IPS DF 6.9 (cell line): ENCODE results near the gene PLEKHH3.
"Not testable (repeated sequence)": the region's sequence is repeated elsewhere in the genome, so short reads cannot be mapped to it uniquely, and the experiment has no call there.

ENCODE experiments used
- DNase-seq: peaks from one replicate; pipeline ENCODE4 v3.0.0-alpha.2; 2013; ENCODE audit warnings: low read depth, low spot score
- H3K27ac ChIP-seq: one replicate; pipeline ENCODE4 v1.5.1; 2013; ENCODE audit warnings: low read length, control low read depth
- H3K27me3 ChIP-seq: 2 replicates; pipeline ENCODE4 v1.6.1; 2013; ENCODE audit warnings: mild to moderate bottlenecking, low read length; ENCODE audit not compliant: control insufficient read depth, insufficient read depth
- H3K36me3 ChIP-seq: 2 replicates; pipeline ENCODE4 v1.6.1; 2013; ENCODE audit warnings: low read length; ENCODE audit not compliant: control insufficient read depth, insufficient read depth
- H3K4me1 ChIP-seq: 2 replicates; pipeline ENCODE4 v1.6.1; 2013; ENCODE audit warnings: low read length; ENCODE audit not compliant: control insufficient read depth, insufficient read depth
- H3K4me3 ChIP-seq: 2 replicates; pipeline ENCODE4 v1.5.1; 2013; ENCODE audit warnings: mild to moderate bottlenecking, low read length
- H3K9me3 ChIP-seq: 2 replicates; pipeline ENCODE4 v1.6.1; 2013; ENCODE audit warnings: low read length, inconsistent platforms; ENCODE audit not compliant: control insufficient read depth, insufficient read depth
- WGBS: extraction: QIAGEN DNeasy Blood & Tissue Kit; methylation state at CpG from one replicate; pipeline ENCODE4 v1.1.7; 2013; ENCODE audit warnings: mixed read lengths, missing lambda C conversion rate; ENCODE audit not compliant: insufficient read length, insufficient coverage; 5-methylcytosine and 5-hydroxymethylcytosine counted together

PLEKHH3 gene

DNA sequence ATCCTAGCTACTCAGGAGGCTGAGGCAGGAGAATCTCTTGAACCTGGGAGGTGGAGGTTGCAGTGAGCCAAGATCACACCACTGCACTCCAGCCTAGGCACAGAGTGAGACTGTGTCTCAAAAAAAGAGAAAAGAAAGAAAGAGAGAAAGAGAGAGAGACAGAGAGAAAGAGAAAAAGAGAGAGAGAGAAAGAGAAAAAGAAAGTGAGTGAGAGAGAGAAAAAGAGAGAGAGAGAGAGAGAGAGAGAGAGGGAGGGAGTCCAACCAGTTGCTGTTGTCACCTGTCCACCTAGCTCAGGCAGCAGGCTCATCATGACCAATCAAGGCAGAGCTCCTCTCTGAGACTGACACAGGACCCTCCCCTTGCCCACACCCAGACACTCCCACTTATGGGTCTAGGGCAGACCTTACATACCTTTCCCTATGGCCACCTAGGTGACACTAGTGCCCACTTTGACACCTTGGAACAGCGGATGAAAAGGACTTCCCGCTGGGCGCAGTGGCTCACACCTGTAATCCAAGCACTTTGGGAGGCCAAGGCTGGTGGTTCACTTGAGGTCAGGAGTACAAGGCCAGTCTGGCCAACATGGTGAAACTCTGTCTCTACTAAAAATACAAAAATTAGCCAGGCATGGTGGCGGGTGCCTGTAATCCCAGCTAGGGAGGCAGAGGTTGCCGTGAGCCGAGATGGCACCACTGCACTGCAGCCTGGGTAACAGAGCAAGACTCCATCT is 49.6 kb downstream of the PLEKHH3 start:
- DNase-seq, H3K27me3 ChIP-seq, H3K4me1 ChIP-seq, H3K9me3 ChIP-seq, H3K27ac ChIP-seq, H3K36me3 ChIP-seq, H3K4me3 ChIP-seq: not testable (repeated sequence)
- no CpG with 5 or more reads among the region's 6 CpGs for WGBS

DNA sequence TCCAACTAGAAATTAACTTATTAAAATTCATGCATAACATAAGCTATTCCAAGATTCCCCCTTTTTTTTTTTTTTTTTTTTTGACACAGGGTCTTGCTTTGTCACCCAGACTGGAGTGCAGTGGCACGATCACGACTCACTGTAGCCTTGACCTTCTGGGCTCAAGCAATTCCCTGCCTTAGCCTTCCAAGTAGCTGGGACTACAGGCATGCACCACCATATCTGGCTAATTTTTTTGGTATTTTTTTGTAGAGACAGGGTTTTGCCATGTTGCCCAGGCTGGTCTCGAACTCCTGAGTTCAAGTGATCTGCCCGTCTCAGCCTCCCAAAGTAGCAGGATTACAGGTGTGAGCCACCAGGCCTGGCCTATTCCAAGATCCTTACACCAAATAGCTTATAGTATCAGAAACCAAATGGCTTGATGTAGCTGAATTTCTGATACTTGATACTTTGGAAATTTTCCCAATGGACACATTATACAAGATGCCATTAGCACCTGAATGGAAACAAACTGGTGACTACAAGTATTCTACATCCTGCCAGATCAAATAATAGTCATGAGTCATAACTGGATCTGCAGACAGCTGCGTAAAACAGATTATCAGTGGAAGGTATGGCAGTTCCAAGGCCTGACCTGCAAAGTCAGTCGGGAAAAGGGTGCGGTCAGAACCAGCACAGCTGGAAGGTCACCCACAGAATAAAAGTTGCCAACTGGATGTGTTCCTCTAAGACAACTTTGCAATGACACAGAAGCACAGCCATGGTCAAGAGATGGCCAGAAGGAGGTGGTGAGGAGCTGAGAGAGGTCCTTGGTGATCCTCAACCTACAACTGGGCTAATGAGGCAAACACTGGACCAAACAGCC is 52.8 kb downstream of the PLEKHH3 start:
- WGBS: no CpG with 5 or more reads among the region's 7 CpGs
- Histone ChIP-seq H3K27me3 (no peaks in the 10 kb centered on the region), H3K36me3 (no peaks in the 10 kb centered on the region), H3K9me3 (no peaks in the 10 kb centered on the region), H3K4me3 (no peak overlapping the region), H3K27ac (no peak overlapping the region), H3K4me1 (no peaks in the 10 kb centered on the region)
- no peak for DNase-seq

DNA sequence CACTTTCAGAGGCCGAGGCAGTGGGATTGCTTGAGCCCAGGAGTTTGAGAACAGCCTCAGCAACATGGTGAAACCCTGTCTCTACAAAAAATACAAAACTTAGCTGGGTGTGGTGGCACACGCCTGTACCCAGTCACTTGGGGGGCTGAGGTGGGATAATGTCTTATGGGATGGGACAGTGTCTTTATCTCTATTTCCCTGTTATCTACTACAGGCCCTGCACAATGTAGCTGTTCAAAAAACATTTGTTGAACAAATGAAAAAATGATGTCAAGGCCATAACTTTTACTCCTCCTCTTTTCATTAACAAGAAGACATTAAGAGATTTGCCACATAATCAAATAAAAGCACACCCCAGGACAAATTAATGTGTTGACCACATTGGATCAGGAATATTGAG is 53.5 kb downstream of the PLEKHH3 start:
- WGBS: no CpG with 5 or more reads among the region's 2 CpGs

DNA sequence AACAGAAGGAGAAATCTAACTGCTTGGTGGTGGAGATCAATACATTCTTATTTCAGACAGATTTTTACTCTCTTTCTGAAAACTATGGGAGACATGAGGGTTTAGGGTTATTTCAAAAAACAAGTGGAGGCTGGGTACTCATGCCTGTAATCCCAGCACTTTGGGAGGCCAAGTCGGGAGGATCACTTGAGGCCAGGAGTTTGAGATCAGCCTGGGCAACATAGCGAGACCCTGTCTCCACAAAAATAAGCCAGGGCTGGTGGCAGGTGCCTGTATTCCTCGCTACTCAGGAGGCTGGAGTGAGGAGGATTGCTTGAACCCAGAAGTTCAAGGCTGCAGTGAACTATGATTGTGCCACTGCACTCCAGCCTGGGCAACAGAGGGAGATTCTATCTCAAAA is 54.8 kb downstream of the PLEKHH3 start:
- not testable (repeated sequence) for H3K27ac ChIP-seq, H3K27me3 ChIP-seq, H3K9me3 ChIP-seq, DNase-seq, H3K4me1 ChIP-seq, H3K36me3 ChIP-seq, H3K4me3 ChIP-seq
- no CpG with 5 or more reads among the region's 3 CpGs for WGBS

More for the DNA sequence above, 53.5 kb downstream of the PLEKHH3 start:
- DNase-seq: no peak
- H3K27ac ChIP-seq: no peak overlapping the region
- no peak overlapping the region for H3K4me3 ChIP-seq
- H3K4me1 ChIP-seq: no peaks in the 10 kb centered on the region
- H3K9me3 ChIP-seq: no peaks in the 10 kb centered on the region
- no peaks in the 10 kb centered on the region for H3K36me3 ChIP-seq
- H3K27me3 ChIP-seq: no peaks in the 10 kb centered on the region

DNA sequence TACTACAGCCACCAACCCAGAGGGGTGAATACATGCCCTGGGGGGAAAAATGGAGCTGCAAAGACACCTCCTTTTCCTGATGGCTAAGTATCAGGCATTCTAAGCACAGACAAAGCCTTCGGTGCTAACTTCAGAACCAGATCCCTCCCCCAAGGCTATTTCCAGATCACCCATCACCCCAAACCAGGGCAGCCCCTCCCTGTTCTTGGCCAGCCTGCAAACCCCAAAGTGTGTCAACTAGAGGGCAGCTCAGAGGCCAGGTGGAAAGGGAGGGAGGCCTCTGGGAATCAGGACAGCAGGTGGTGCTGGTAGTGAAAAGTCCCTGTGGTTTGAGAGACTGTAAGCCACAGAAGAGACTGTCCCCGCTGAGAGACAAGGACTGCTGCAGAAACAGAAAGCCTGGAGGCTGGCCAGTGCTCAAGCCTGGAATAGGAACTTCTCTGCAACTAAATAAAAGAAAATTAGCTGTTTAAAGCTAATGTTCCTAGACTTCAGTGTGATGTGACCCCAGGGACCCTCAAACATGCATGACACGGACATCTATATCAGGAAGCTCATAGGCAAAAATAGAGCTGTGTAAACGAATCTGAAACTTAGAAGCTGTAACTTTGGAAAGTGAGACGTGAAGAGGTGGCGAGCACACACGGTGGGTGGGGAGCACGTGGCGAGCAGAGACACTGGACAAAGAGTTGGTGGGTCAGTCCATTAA is 58.2 kb downstream of the PLEKHH3 start:
- no peaks in the 10 kb centered on the region for H3K27me3 ChIP-seq
- H3K4me1 ChIP-seq: no peaks in the 10 kb centered on the region
- H3K36me3 ChIP-seq: peaks cover 21% of the 10 kb centered on the region
- H3K27ac ChIP-seq: no peak overlapping the region
- no peaks in the 10 kb centered on the region for H3K9me3 ChIP-seq
- peak; percentile 60 for DNase-seq
- H3K4me3 ChIP-seq: no peak overlapping the region
- no CpG with 5 or more reads among the region's 9 CpGs for WGBS

DNA sequence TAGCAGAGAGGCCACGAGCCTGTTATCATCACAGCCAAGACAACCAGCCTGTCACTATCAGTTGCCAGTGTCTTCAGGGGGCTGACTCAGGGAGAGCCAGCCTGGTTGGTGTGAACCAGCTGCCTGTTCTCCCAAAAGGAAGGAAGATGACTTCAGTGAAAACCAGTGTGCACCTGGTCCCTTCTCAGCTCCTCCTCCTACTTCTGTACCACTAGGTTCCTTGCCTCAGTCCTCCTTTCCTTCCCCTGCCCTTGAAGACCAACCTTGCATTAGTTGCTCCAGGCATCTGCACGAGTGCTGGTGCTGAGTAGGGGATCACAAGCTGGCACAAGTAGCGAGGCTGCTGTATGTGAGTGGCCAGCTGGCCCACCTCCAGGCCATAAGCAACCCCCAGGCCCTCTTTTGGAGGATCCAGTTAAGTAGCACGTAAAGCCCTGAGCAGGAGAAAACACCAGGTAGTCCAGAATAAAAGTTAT is 58.8 kb downstream of the PLEKHH3 start:
- DNase-seq: no peak
- H3K9me3 ChIP-seq: no peaks in the 10 kb centered on the region
- WGBS: no CpG with 5 or more reads among the region's 4 CpGs
- H3K4me3 ChIP-seq: no peak overlapping the region
- H3K27ac ChIP-seq: no peak overlapping the region
- peaks cover 23% of the 10 kb centered on the region for H3K36me3 ChIP-seq
- no peaks in the 10 kb centered on the region for H3K27me3 ChIP-seq
- H3K4me1 ChIP-seq: no peaks in the 10 kb centered on the region
